ENCODE data around the gene ABTB2. TPM values are rescaled to one million over a fixed set of nuclear protein-coding genes. Genes with fewer than 3 reads are reported as not detected.
A peak's percentile ranks its signal among the peaks of the same experiment; 100 is the strongest.

The ABTB2 gene
- 8.9 and 10.3 TPM in 2 replicates for polyA plus RNA-seq (2011; rRNA removed)
- polyA plus RNA-seq (2012; cell fraction: cytosol; rRNA removed), result 15.1 and 21.8 TPM in 2 replicates
- 41.6 and 47.3 TPM in 2 replicates for polyA plus RNA-seq (2012; cell fraction: nucleus; rRNA removed)
- 14.4 to 18.3 TPM (median 15.4 TPM) in 3 replicates for polyA plus RNA-seq (2017; fragmentation: RNase III; extraction: RNeasy Plus Mini Kit Qiagen cat#74134 plus additional on column Dnase treatment)
- polyA minus RNA-seq (2011; rRNA and poly(A)+ RNA removed), result 7.6 and 9.1 TPM in 2 replicates

GRCh38 chr11:34357701-34358257 is at the start of gene ABTB2:
TSS of gene ABTB2 (minus strand) at chr11:34358010.
- Histone ChIP-seq H3K4me2 (peak within 1 kb of the TSS; percentile 98), H3K27ac (peak within 1 kb of the TSS; percentile 79 to 91), H3K4me1 (peaks cover 32% of the 10 kb centered on the region), H3K9me3 (no peaks in the 10 kb centered on the region), H3K4me3 (peak within 1 kb of the TSS; percentile 79)
- ATAC-seq (peak; percentile 78 to 88), DNase-seq (ENCODE audit: low read depth in 1 of 2, low spot score in 1 of 2) (peak; percentile 96 to 97), FAIRE-seq (no peak)
- ChIA-PET CTCF (interaction anchor here (0.6 to 7.7 kb wide), 39 partner anchors 12 to 528 kb away, joined by 3 to 170 read pairs (median 4); no protein-coding TSS in a partner anchor), POLR2A (interaction anchor here (0.6 to 2.7 kb wide), 24 partner anchors 9 to 562 kb away, joined by 3 to 58 read pairs (median 5); partner anchors contain the start of gene NAT10)
- peak; percentile 99 for TF ChIP-seq POLR2A (IDR thresholded peaks at IDR 0.05; ENCODE audit: low read length)
- 0 out of 2 replicates have a peak, but pooled peaks have one; percentile 16 for TF ChIP-seq TFCP2L1 (CRISPR knock-in tag; IDR thresholded peaks at IDR 0.05)
- TF ChIP-seq RAD21 (conservative IDR thresholded peaks at IDR 0.05 in 1 of 2, IDR thresholded peaks at IDR 0.05 in 1 of 2), result peak in 1 of 2 experiments; percentile 17; a peak in 4 of 5 replicates
- TF ChIP-seq CBX2 (IDR thresholded peaks at IDR 0.05; ENCODE audit: borderline replicate concordance, low read depth), result no peak
- TF ChIP-seq, protein P1, sequence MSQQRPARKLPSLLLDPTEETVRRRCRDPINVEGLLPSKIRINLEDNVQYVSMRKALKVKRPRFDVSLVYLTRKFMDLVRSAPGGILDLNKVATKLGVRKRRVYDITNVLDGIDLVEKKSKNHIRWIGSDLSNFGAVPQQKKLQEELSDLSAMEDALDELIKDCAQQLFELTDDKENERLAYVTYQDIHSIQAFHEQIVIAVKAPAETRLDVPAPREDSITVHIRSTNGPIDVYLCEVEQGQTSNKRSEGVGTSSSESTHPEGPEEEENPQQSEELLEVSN (IDR thresholded peaks at IDR 0.05; ENCODE audit: borderline replicate concordance, low read depth), result 0 out of 2 replicates have a peak, but pooled peaks have one; percentile 12
- TF ChIP-seq, protein P2, sequence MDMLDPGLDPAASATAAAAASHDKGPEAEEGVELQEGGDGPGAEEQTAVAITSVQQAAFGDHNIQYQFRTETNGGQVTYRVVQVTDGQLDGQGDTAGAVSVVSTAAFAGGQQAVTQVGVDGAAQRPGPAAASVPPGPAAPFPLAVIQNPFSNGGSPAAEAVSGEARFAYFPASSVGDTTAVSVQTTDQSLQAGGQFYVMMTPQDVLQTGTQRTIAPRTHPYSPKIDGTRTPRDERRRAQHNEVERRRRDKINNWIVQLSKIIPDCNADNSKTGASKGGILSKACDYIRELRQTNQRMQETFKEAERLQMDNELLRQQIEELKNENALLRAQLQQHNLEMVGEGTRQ (IDR thresholded peaks at IDR 0.05), result no peak
- peak; percentile 40; the same call in 1 of the 2 replicates for TF ChIP-seq GATA3 (IDR thresholded peaks at IDR 0.05; ENCODE audit: borderline replicate concordance)
- no peak for TF ChIP-seq HOXA7 (CRISPR knock-in tag; IDR thresholded peaks at IDR 0.05)
- no peak for TF ChIP-seq CBX8 (IDR thresholded peaks at IDR 0.05)
- TF ChIP-seq CEBPB (IDR thresholded peaks at IDR 0.05), result no peak
- no peak for TF ChIP-seq MAZ (IDR thresholded peaks at IDR 0.05; ENCODE audit: borderline replicate concordance, low read depth, low read length)
- TF ChIP-seq HDAC2 (IDR thresholded peaks at IDR 0.05), result peak; percentile 80; the same call in 1 of the 2 replicates
- TF ChIP-seq, protein P3, sequence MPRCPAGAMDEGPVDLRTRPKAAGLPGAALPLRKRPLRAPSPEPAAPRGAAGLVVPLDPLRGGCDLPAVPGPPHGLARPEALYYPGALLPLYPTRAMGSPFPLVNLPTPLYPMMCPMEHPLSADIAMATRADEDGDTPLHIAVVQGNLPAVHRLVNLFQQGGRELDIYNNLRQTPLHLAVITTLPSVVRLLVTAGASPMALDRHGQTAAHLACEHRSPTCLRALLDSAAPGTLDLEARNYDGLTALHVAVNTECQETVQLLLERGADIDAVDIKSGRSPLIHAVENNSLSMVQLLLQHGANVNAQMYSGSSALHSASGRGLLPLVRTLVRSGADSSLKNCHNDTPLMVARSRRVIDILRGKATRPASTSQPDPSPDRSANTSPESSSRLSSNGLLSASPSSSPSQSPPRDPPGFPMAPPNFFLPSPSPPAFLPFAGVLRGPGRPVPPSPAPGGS (IDR thresholded peaks at IDR 0.05), result peak; percentile 93
- TF ChIP-seq MYC (IDR thresholded peaks at IDR 0.05; ENCODE audit: borderline replicate concordance, low read length), result 0 out of 2 replicates have a peak, but pooled peaks have one; percentile 55
- TF ChIP-seq RNF2 (IDR thresholded peaks at IDR 0.05; ENCODE audit: borderline replicate concordance, low read depth), result peak; percentile 72; the same call in 1 of the 2 replicates
- 0 out of 2 replicates have a peak, but pooled peaks have one; percentile 13 for TF ChIP-seq PBX3 (IDR thresholded peaks at IDR 0.05)
- no peak for TF ChIP-seq FOSL2 (IDR thresholded peaks at IDR 0.05)
- TF ChIP-seq FOSL2 (CRISPR knock-in tag; IDR thresholded peaks at IDR 0.05), result no peak
- peak in 1 of 2 experiments; percentile 90; a peak in 4 of 5 replicates for TF ChIP-seq JUN (IDR thresholded peaks at IDR 0.05)
- no peak for TF ChIP-seq ESRRA (IDR thresholded peaks at IDR 0.05; ENCODE audit: borderline replicate concordance, low read length)
- TF ChIP-seq KDM5A (IDR thresholded peaks at IDR 0.05), result no peak
- WGBS (ENCODE audit: missing lambda C conversion rate), result 3% methylated on average over 23 of the region's 57 CpGs

GRCh38 chr11:34407121-34407813 is 49.5 kb upstream of the ABTB2 start:
- ChIA-PET CTCF (interaction anchor here (1.0 to 1.3 kb wide), 3 partner anchors 12 to 85 kb away, joined by 3 to 5 read pairs (median 3); no protein-coding TSS in a partner anchor), POLR2A (no interaction called here)
- DNase-seq (ENCODE audit: low read depth in 1 of 2, low spot score in 1 of 2) (no peak), ATAC-seq (no peak), FAIRE-seq (no peak)
- Histone ChIP-seq H3K4me3 (no peak overlapping the region), H3K4me2 (no peak overlapping the region), H3K27ac (no peak overlapping the region), H3K9me3 (peaks cover 5% of the 10 kb centered on the region; the same call in 1 of the 3 replicates), H3K4me1 (no peaks in the 10 kb centered on the region)
- 43% methylated on average over 2 of the region's 2 CpGs for WGBS (ENCODE audit: missing lambda C conversion rate)
- no peak for TF ChIP-seq GATA3 (IDR thresholded peaks at IDR 0.05; ENCODE audit: borderline replicate concordance)
- TF ChIP-seq, protein P3 (IDR thresholded peaks at IDR 0.05), result no peak
- no peak for TF ChIP-seq RCOR1 (IDR thresholded peaks at IDR 0.05; ENCODE audit: low read depth, low read length)
- TF ChIP-seq SREBF2 (IDR thresholded peaks at IDR 0.05), result no peak
- TF ChIP-seq KDM1A (IDR thresholded peaks at IDR 0.05; ENCODE audit: low read depth), result no peak
- no peak for TF ChIP-seq FOSL2 (IDR thresholded peaks at IDR 0.05)
- no peak for TF ChIP-seq FOSL2 (CRISPR knock-in tag; IDR thresholded peaks at IDR 0.05)
- TF ChIP-seq RNF2 (IDR thresholded peaks at IDR 0.05; ENCODE audit: borderline replicate concordance, low read depth), result no peak
- TF ChIP-seq EP300 (IDR thresholded peaks at IDR 0.05), result no peak
- TF ChIP-seq FOXS1 (CRISPR knock-in tag; IDR thresholded peaks at IDR 0.05), result no peak

All from A549 (cell line).